Ishikawa (cell line): ENCODE data around the gene SPAG6.

Experiments used
- CEBPB ChIP-seq: IDR thresholded peaks from 2 replicates; pipeline ENCODE4 v1.6.1; 2012
- CREB1 ChIP-seq: IDR thresholded peaks from 2 replicates; pipeline ENCODE4 v1.6.1; 2012; ENCODE audit warnings: low read depth
- EGR1 ChIP-seq: IDR thresholded peaks from 2 replicates; pipeline ENCODE4 v1.6.1; 2012
- EP300 ChIP-seq: IDR thresholded peaks from 2 replicates; pipeline ENCODE4 v1.6.1; 2012; ENCODE audit warnings: borderline replicate concordance
- FOXM1 ChIP-seq: IDR thresholded peaks from 2 replicates; pipeline ENCODE4 v1.6.1; 2012; ENCODE audit warnings: low read depth, borderline replicate concordance
- MAX ChIP-seq: IDR thresholded peaks from 2 replicates; pipeline ENCODE4 v1.6.1; 2012
- NFIC ChIP-seq: IDR thresholded peaks from 2 replicates; pipeline ENCODE4 v1.6.1; 2012
- RAD21 ChIP-seq: IDR thresholded peaks from 2 replicates; pipeline ENCODE4 v1.6.1; 2012; ENCODE audit warnings: low read depth
- REST ChIP-seq: IDR thresholded peaks from 2 replicates; pipeline ENCODE4 v1.6.1; 2012; ENCODE audit warnings: low read depth, mild to moderate bottlenecking
- TAF1 ChIP-seq: IDR thresholded peaks from 2 replicates; pipeline ENCODE4 v1.6.1; 2012; ENCODE audit warnings: low read depth, mild to moderate bottlenecking
- TCF12 ChIP-seq: IDR thresholded peaks from 2 replicates; pipeline ENCODE4 v1.6.1; 2012; ENCODE audit warnings: low read depth
- TEAD4 ChIP-seq: IDR thresholded peaks from 2 replicates; pipeline ENCODE4 v1.6.1; 2012
- USF1 ChIP-seq: IDR thresholded peaks from 2 replicates; pipeline ENCODE4 v1.6.1; 2012
- YY1 ChIP-seq: IDR thresholded peaks from 2 replicates; pipeline ENCODE4 v1.6.1; 2012; ENCODE audit warnings: low read depth
- ZBTB7A ChIP-seq: IDR thresholded peaks from 2 replicates; pipeline ENCODE4 v1.6.1; 2012; ENCODE audit warnings: low read depth

The SPAG6 gene

GRCh38 chr10:22456486-22456885, 111.2 kb downstream of the SPAG6 start:
- no peak for TF ChIP-seq TEAD4
- TF ChIP-seq REST, result no peak
- TF ChIP-seq EP300, result no peak
- no peak for TF ChIP-seq CEBPB
- TF ChIP-seq MAX, result no peak
- TF ChIP-seq RAD21, result no peak
- TF ChIP-seq YY1, result no peak
- TF ChIP-seq CREB1, result no peak
- no peak for TF ChIP-seq TCF12
- TF ChIP-seq TAF1, result no peak
- TF ChIP-seq USF1, result no peak
- no peak for TF ChIP-seq ZBTB7A
- TF ChIP-seq NFIC, result no peak
- no peak for TF ChIP-seq EGR1
- TF ChIP-seq FOXM1, result no peak

GRCh38 chr10:22458272-22459038, 113.2 kb downstream of the SPAG6 start:
- TF ChIP-seq RAD21 (no peak), EGR1 (no peak), CEBPB (no peak), FOXM1 (no peak), MAX (no peak), TAF1 (no peak), YY1 (no peak)

GRCh38 chr10:22459496-22459895, 114.2 kb downstream of the SPAG6 start:
- TF ChIP-seq REST, result no peak

GRCh38 chr10:22460101-22460500, 114.8 kb downstream of the SPAG6 start:
- TF ChIP-seq FOXM1 (no peak), TEAD4 (no peak), RAD21 (no peak), EGR1 (no peak), MAX (no peak), TAF1 (no peak), USF1 (no peak), YY1 (no peak), EP300 (no peak)

GRCh38 chr10:22460531-22461403, 115.5 kb downstream of the SPAG6 start:
- TF ChIP-seq EP300 (no peak), USF1 (no peak), FOXM1 (no peak), ZBTB7A (no peak), EGR1 (no peak)
